PFSK-1 (cell line): ENCODE results near the gene CCR7.

Experiments used
- FOXP2 ChIP-seq: optimal IDR thresholded peaks from 2 replicates; pipeline ENCODE3; 2011; ENCODE audit warnings: borderline replicate concordance, control low read depth, inconsistent platforms; ENCODE audit not compliant: insufficient read depth; ENCODE audit errors: extremely low read length, extremely low read depth
- POLR2AphosphoS5 ChIP-seq: IDR thresholded peaks from 2 replicates; pipeline ENCODE4 v1.6.1; 2012; ENCODE audit warnings: low read depth, mild to moderate bottlenecking, control low read depth, low read length, moderate library complexity
- SIN3A ChIP-seq: IDR thresholded peaks from 2 replicates; pipeline ENCODE4 v1.6.1; 2012; ENCODE audit warnings: mild to moderate bottlenecking, low read length, moderate library complexity, borderline replicate concordance; ENCODE audit not compliant: insufficient read depth
- TAF1 ChIP-seq: IDR thresholded peaks from 2 replicates; pipeline ENCODE4 v1.6.1; 2012; ENCODE audit warnings: low read length, control low read depth, borderline replicate concordance; ENCODE audit not compliant: insufficient read depth
- TF ChIP-seq, protein P1 (sequence below), 2 experiments: IDR thresholded peaks; 2 replicates each; pipeline versions ENCODE4 v1.6.1 to v1.8.0; 2011 to 2012; ENCODE audit warnings: low read depth in 2 of 2, low read length in 2 of 2, control low read depth in 1 of 2, inconsistent platforms in 1 of 2, mild to moderate bottlenecking in 1 of 2, moderate library complexity in 1 of 2; ENCODE audit not compliant: insufficient read depth in 1 of 2

The CCR7 gene

GRCh38 chr17:40588552-40588951 is 23.3 kb upstream of the CCR7 start:
- TF ChIP-seq, protein P1, sequence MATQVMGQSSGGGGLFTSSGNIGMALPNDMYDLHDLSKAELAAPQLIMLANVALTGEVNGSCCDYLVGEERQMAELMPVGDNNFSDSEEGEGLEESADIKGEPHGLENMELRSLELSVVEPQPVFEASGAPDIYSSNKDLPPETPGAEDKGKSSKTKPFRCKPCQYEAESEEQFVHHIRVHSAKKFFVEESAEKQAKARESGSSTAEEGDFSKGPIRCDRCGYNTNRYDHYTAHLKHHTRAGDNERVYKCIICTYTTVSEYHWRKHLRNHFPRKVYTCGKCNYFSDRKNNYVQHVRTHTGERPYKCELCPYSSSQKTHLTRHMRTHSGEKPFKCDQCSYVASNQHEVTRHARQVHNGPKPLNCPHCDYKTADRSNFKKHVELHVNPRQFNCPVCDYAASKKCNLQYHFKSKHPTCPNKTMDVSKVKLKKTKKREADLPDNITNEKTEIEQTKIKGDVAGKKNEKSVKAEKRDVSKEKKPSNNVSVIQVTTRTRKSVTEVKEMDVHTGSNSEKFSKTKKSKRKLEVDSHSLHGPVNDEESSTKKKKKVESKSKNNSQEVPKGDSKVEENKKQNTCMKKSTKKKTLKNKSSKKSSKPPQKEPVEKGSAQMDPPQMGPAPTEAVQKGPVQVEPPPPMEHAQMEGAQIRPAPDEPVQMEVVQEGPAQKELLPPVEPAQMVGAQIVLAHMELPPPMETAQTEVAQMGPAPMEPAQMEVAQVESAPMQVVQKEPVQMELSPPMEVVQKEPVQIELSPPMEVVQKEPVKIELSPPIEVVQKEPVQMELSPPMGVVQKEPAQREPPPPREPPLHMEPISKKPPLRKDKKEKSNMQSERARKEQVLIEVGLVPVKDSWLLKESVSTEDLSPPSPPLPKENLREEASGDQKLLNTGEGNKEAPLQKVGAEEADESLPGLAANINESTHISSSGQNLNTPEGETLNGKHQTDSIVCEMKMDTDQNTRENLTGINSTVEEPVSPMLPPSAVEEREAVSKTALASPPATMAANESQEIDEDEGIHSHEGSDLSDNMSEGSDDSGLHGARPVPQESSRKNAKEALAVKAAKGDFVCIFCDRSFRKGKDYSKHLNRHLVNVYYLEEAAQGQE (IDR thresholded peaks at IDR 0.05; ENCODE audit: insufficient read depth in 1 of 2, low read depth in 2 of 2, low read length in 2 of 2), result no peak
- TF ChIP-seq TAF1, result no peak
- TF ChIP-seq SIN3A, result no peak
- TF ChIP-seq FOXP2, result no peak
- TF ChIP-seq POLR2AphosphoS5, result no peak

DNA sequence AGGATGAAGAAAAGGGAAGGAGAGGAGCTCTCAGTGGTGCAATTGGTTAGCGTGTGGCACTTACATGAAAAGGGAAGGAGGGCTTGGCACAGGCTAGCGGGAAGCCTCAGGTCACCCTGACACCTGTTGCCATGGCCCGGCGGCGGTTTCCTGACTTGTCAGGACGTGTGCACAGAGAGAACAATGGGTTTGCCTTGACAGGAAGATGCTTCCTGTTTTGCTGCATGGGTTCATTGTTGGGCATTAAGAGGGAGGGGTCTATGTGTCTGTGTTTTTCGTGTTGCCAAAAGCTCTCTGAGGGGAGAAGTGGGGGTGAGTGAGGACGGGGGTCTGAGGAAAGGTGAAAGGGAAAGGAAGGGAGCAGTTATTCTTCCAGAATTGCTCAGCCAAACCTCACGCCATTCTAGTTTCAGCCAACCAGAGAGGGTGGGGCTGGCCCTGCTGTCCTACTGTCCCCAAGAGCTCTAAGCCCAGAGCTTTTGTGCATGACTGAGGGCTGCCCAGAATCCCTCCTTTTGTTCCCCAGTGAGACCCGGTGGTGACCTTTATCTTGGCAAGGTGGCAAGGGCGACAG is 17.1 kb upstream of the CCR7 start:
- TF ChIP-seq TAF1 (no peak), POLR2AphosphoS5 (no peak)

DNA sequence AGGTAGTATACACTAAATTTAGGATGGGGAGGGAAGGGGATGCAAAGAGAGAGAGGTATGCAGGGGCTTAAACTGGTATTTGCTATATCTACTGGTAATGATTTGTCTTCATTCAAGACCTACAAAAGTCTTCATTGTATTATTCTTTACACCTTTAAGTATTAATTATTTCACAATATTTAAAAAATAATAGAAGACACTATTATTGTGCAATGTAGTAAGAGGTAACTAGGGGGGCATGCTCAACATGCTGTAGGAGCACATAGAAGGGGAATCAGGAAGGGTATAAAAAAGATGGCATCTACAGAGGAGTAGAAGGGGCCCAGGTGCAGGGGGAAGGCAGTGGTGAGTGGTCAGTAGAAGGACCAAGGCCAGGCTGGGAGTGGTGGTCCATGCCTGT is 14.9 kb upstream of the CCR7 start:
- TF ChIP-seq TAF1, result no peak
- TF ChIP-seq POLR2AphosphoS5, result no peak
- no peak for TF ChIP-seq SIN3A
- TF ChIP-seq, protein P1 (IDR thresholded peaks at IDR 0.05; ENCODE audit: insufficient read depth in 1 of 2, low read depth in 2 of 2, low read length in 2 of 2), result no peak
- TF ChIP-seq FOXP2, result no peak

DNA sequence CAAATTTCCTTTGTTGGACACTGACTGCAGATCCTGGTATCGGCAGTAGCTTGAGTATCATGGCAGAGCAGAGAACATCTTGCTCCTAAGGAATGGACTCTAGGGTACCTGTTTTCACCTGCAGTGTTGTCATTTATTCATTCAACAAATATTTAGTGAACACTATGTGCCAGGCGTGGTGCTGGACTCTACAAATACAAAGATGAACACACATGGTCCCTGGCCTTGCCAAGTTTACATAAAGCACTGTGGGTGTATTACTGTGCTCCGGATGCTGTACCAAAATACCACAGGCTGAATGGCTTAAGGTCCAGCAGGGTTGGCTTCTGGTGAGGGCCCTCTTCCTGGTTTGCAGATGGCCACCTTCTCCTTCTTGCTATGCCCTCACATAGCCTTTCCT is 14.2 kb upstream of the CCR7 start:
- TF ChIP-seq TAF1, result no peak
- TF ChIP-seq SIN3A, result no peak
- no peak for TF ChIP-seq FOXP2
- TF ChIP-seq POLR2AphosphoS5, result no peak
- TF ChIP-seq, protein P1 (IDR thresholded peaks at IDR 0.05; ENCODE audit: insufficient read depth in 1 of 2, low read depth in 2 of 2, low read length in 2 of 2), result no peak

DNA sequence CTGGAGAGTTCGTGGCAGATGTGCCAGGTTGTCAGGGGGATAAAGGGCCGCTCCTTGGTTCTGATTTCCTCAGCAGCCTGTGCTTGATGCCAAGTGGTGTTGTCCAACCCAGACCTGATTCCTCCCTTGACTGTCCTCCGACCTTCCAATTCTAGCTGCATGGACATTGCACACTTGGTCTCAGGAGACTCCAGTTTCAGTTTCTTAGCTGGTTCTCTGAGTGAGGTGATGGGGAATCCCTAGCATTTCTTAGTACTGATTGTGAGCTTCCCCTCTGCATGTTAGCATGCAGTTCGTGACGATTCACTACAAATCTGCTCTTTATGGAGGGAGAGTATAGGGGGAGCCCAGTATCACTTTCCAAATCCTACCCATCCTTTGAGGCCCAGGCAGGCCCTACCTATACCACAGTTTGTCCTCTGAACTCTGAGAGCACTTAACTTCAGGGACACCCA is 12.4 kb upstream of the CCR7 start:
- TF ChIP-seq, protein P1 (IDR thresholded peaks at IDR 0.05; ENCODE audit: insufficient read depth in 1 of 2, low read depth in 2 of 2, low read length in 2 of 2), result no peak
- TF ChIP-seq TAF1 (no peak), SIN3A (no peak), FOXP2 (no peak), POLR2AphosphoS5 (no peak)
